Stromal cell of bone marrow (primary cell): ENCODE measurements around the gene MUC12.
A peak's percentile ranks its signal among the peaks of the same experiment; 100 is the strongest.
"Not testable (repeated sequence)": the region's sequence is repeated elsewhere in the genome, so short reads cannot be mapped to it uniquely, and the experiment has no call there.

Experiments used
- DNase-seq: peaks from one replicate; pipeline ENCODE4 v3.0.0-alpha.2; 2012; ENCODE audit warnings: low read depth

The MUC12 gene

GRCh38 chr7:101064176-101064550 lies 94.8 kb downstream of the MUC12 start:
- DNase-seq = not testable (repeated sequence)

GRCh38 chr7:101065162-101065561 lies 95.8 kb downstream of the MUC12 start:
- not testable (repeated sequence) for DNase-seq

GRCh38 chr7:101066141-101066832 lies 96.9 kb downstream of the MUC12 start:
- DNase-seq = peak; percentile 10

GRCh38 chr7:101066833-101067177 lies 97.4 kb downstream of the MUC12 start:
- DNase-seq = no peak

- no peak for DNase-seq
Observed at GRCh38 chr7:101068401-101068800, 99.0 kb downstream of the MUC12 start.
